Measurements from ENCODE around the gene SLFN14.
A peak's percentile ranks its signal among the peaks of the same experiment; 100 is the strongest.
"Not testable (repeated sequence)": the region's sequence is repeated elsewhere in the genome, so short reads cannot be mapped to it uniquely, and the experiment has no call there.

Gene SLFN14

GRCh38 chr17:35560703-35561102 lies at the start of gene SLFN14:
Gene SLFN14, minus strand, starts transcription at chr17:35560819. Its CDS starts 2,757 bp downstream, at chr17:35558062.
- DNase-seq (ENCODE audit: low read depth in 2 of 2), result no peak

- no peak for DNase-seq (ENCODE audit: low read depth in 2 of 2)
These were observed 49.2 kb upstream of the SLFN14 start for GRCh38 chr17:35609831-35610230.

GRCh38 chr17:35607239-35607847 lies 46.7 kb upstream of the SLFN14 start:
- no peak for DNase-seq (ENCODE audit: low read depth in 2 of 2)

- DNase-seq (ENCODE audit: low read depth in 2 of 2), result no peak
These were observed 45.1 kb upstream of the SLFN14 start for GRCh38 chr17:35605678-35606077.

GRCh38 chr17:35603674-35604073 lies 43.1 kb upstream of the SLFN14 start:
- no peak for DNase-seq (ENCODE audit: low read depth in 2 of 2)

GRCh38 chr17:35597604-35598003 lies 37.0 kb upstream of the SLFN14 start:
- DNase-seq (ENCODE audit: low read depth in 2 of 2), result no peak

GRCh38 chr17:35596530-35597233 lies 36.1 kb upstream of the SLFN14 start:
- no peak for DNase-seq (ENCODE audit: low read depth in 2 of 2)

- DNase-seq (ENCODE audit: low read depth in 2 of 2), result no peak
These were observed 35.5 kb upstream of the SLFN14 start for GRCh38 chr17:35596072-35596471.

- no peak for DNase-seq (ENCODE audit: low read depth in 2 of 2)
These were observed 27.7 kb upstream of the SLFN14 start for GRCh38 chr17:35588196-35588920.

- DNase-seq (ENCODE audit: low read depth in 2 of 2), result peak; percentile 91 to 93
These were observed 26.7 kb upstream of the SLFN14 start, which contains the start of gene AP2B1 for GRCh38 chr17:35587074-35587961. Gene AP2B1, plus strand, starts transcription at chr17:35587322. Its CDS starts 6,709 bp downstream, at chr17:35594031.

GRCh38 chr17:35586569-35587073 lies 26.0 kb upstream of the SLFN14 start:
- DNase-seq (ENCODE audit: low read depth in 2 of 2), result no peak

GRCh38 chr17:35584061-35584460 lies 23.4 kb upstream of the SLFN14 start:
- DNase-seq (ENCODE audit: low read depth in 2 of 2), result no peak

- no peak for DNase-seq (ENCODE audit: low read depth in 2 of 2)
These were observed 18.4 kb upstream of the SLFN14 start for GRCh38 chr17:35578929-35579432.

- DNase-seq (ENCODE audit: low read depth in 2 of 2), result peak; percentile 80 to 84
These were observed 17.7 kb upstream of the SLFN14 start, which contains the start of gene PEX12 for GRCh38 chr17:35578197-35578928. Gene PEX12, minus strand, starts transcription at chr17:35578571. Its CDS starts 550 bp downstream, at chr17:35578021.

GRCh38 chr17:35577830-35578196 lies 17.2 kb upstream of the SLFN14 start:
- DNase-seq (ENCODE audit: low read depth in 2 of 2), result no peak

- no peak for DNase-seq (ENCODE audit: low read depth in 2 of 2)
These were observed 15.1 kb upstream of the SLFN14 start for GRCh38 chr17:35575759-35576158.

- no peak for DNase-seq (ENCODE audit: low read depth in 2 of 2)
These were observed 8.8 kb upstream of the SLFN14 start for GRCh38 chr17:35569405-35569804.

- DNase-seq (ENCODE audit: low read depth in 2 of 2), result peak in 1 of 2 donors; percentile 22
These were observed 7.9 kb upstream of the SLFN14 start for GRCh38 chr17:35568561-35568960.

GRCh38 chr17:35566968-35567367 lies 6.3 kb upstream of the SLFN14 start:
- DNase-seq (ENCODE audit: low read depth in 2 of 2), result no peak

GRCh38 chr17:35563181-35563580 lies 2.6 kb upstream of the SLFN14 start:
- DNase-seq (ENCODE audit: low read depth in 2 of 2), result not testable (repeated sequence)
